ENCODE data around the gene NKX2-1.

NKX2-1 gene

GRCh38 chr14:36517242-36518030, 2.6 kb downstream of the NKX2-1 start:
- DNase-seq: no peak

GRCh38 chr14:36516719-36517241, 3.3 kb downstream of the NKX2-1 start:
- no peak for DNase-seq

GRCh38 chr14:36515896-36516718, 3.9 kb downstream of the NKX2-1 start:
- no peak for DNase-seq

- DNase-seq: no peak
These were observed 4.9 kb downstream of the NKX2-1 start for GRCh38 chr14:36515105-36515593.

- DNase-seq: no peak
These were observed 5.5 kb downstream of the NKX2-1 start for GRCh38 chr14:36514278-36515104.

GRCh38 chr14:36513451-36514277, 6.4 kb downstream of the NKX2-1 start:
- DNase-seq: no peak

- no peak for DNase-seq
These were observed 7.0 kb downstream of the NKX2-1 start for GRCh38 chr14:36513012-36513420.

GRCh38 chr14:36512585-36513003, 7.4 kb downstream of the NKX2-1 start:
- no peak for DNase-seq

- no peak for DNase-seq
These were observed 7.9 kb downstream of the NKX2-1 start for GRCh38 chr14:36511981-36512584.

GRCh38 chr14:36510874-36511273, 9.2 kb downstream of the NKX2-1 start:
- DNase-seq: no peak

- no peak for DNase-seq
These were observed 9.8 kb downstream of the NKX2-1 start for GRCh38 chr14:36510078-36510799.

- no peak for DNase-seq
These were observed 10.7 kb downstream of the NKX2-1 start for GRCh38 chr14:36509069-36509917.

GRCh38 chr14:36508418-36509068, 11.5 kb downstream of the NKX2-1 start:
- DNase-seq: no peak

GRCh38 chr14:36507847-36508417, 12.1 kb downstream of the NKX2-1 start:
- no peak for DNase-seq

- no peak for DNase-seq
These were observed 13.1 kb downstream of the NKX2-1 start for GRCh38 chr14:36506732-36507614.

- no peak for DNase-seq
These were observed 13.9 kb downstream of the NKX2-1 start for GRCh38 chr14:36505892-36506731.
